ENCODE data around the gene KRT7.

GRCh38 chr12:52210925-52211650 is 22.0 kb upstream of the KRT7 start:
- TF ChIP-seq CTCF (IDR thresholded peaks at IDR 0.05; ENCODE audit: insufficient read depth, low read length) (no peak), GABPA (IDR thresholded peaks at IDR 0.05; ENCODE audit: low read depth) (no peak), POLR2AphosphoS5 (IDR thresholded peaks at IDR 0.05; ENCODE audit: low read depth) (no peak)
- TF ChIP-seq, protein P1, sequence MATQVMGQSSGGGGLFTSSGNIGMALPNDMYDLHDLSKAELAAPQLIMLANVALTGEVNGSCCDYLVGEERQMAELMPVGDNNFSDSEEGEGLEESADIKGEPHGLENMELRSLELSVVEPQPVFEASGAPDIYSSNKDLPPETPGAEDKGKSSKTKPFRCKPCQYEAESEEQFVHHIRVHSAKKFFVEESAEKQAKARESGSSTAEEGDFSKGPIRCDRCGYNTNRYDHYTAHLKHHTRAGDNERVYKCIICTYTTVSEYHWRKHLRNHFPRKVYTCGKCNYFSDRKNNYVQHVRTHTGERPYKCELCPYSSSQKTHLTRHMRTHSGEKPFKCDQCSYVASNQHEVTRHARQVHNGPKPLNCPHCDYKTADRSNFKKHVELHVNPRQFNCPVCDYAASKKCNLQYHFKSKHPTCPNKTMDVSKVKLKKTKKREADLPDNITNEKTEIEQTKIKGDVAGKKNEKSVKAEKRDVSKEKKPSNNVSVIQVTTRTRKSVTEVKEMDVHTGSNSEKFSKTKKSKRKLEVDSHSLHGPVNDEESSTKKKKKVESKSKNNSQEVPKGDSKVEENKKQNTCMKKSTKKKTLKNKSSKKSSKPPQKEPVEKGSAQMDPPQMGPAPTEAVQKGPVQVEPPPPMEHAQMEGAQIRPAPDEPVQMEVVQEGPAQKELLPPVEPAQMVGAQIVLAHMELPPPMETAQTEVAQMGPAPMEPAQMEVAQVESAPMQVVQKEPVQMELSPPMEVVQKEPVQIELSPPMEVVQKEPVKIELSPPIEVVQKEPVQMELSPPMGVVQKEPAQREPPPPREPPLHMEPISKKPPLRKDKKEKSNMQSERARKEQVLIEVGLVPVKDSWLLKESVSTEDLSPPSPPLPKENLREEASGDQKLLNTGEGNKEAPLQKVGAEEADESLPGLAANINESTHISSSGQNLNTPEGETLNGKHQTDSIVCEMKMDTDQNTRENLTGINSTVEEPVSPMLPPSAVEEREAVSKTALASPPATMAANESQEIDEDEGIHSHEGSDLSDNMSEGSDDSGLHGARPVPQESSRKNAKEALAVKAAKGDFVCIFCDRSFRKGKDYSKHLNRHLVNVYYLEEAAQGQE (IDR thresholded peaks at IDR 0.05; ENCODE audit: insufficient replicate concordance, low read depth) = no peak
